H1 (cell line): ENCODE results near the gene NPFFR2. TPM values are rescaled to one million over a fixed set of nuclear protein-coding genes. Genes with fewer than 3 reads are reported as not detected.

Experiments used
- CHD7 ChIP-seq: fragments of 300-600 bp; sonication (generic); IDR thresholded peaks from 2 replicates; pipeline ENCODE4 v1.7.1; 2012; ENCODE audit warnings: low read length, moderate library complexity, mild to moderate bottlenecking, inconsistent platforms; ENCODE audit not compliant: insufficient replicate concordance
- CREB1 ChIP-seq: IDR thresholded peaks from 2 replicates; pipeline ENCODE4 v1.6.1; 2012; ENCODE audit warnings: inconsistent platforms
- EZH2 ChIP-seq: fragments of 200-600 bp; sonication (generic); IDR thresholded peaks from 2 replicates; pipeline ENCODE4 v1.7.1; 2012; ENCODE audit warnings: low read depth, mild to moderate bottlenecking, moderate library complexity, low read length, inconsistent platforms; ENCODE audit not compliant: severe bottlenecking
- HDAC6 ChIP-seq: IDR thresholded peaks from one replicate; pipeline ENCODE4 v1.7.1; 2012; ENCODE audit warnings: low read depth, mild to moderate bottlenecking, inconsistent platforms, low read length, moderate library complexity
- JUN ChIP-seq: IDR thresholded peaks from 2 replicates; pipeline ENCODE4 v1.6.1; 2011; ENCODE audit warnings: low read depth, mild to moderate bottlenecking, improper control_type of control experiment, low read length
- JUND ChIP-seq: IDR thresholded peaks from 2 replicates; pipeline ENCODE4 v1.6.1; 2011; ENCODE audit warnings: mild to moderate bottlenecking, improper control_type of control experiment, low read length
- MAX ChIP-seq: IDR thresholded peaks from 2 replicates; pipeline ENCODE4 v1.6.1; 2012; ENCODE audit warnings: inconsistent platforms
- POLR2A ChIP-seq, 2 experiments: IDR thresholded peaks; 1 replicate in 1 of 2; 2 replicates in 1 of 2; pipeline ENCODE4 v1.6.1; 2011; ENCODE audit warnings: low read depth in 2 of 2, low read length in 2 of 2, mild to moderate bottlenecking in 2 of 2; ENCODE audit errors: control extremely low read depth in 1 of 2
- RBBP5 ChIP-seq: IDR thresholded peaks from 2 replicates; pipeline ENCODE4 v1.7.1; 2012; ENCODE audit warnings: low read depth, mild to moderate bottlenecking, inconsistent platforms, low read length, moderate library complexity, borderline replicate concordance
- TEAD4 ChIP-seq: IDR thresholded peaks from 2 replicates; pipeline ENCODE4 v1.6.1; 2012; ENCODE audit warnings: low read depth, low read length, inconsistent platforms, mixed read lengths
- ZNF274 ChIP-seq: IDR thresholded peaks from 2 replicates; pipeline ENCODE4 v1.7.0; 2012; ENCODE audit warnings: low read length, borderline replicate concordance; ENCODE audit errors: extremely low read depth
- polyA plus RNA-seq, 7 experiments: library from polyadenylated mRNA; depleted of rRNA in 3 of 7; stranded (reverse) in 5 of 7; unstranded in 2 of 7; fragments of >200 nt in 5 of 7; fragments of 200-250 nt in 2 of 7; gene quantifications; 1 replicate in 5 of 7; 2 replicates in 1 of 7; 4 replicates in 1 of 7; pipeline versions ENCODE4 v1.2.1 to v1.2.3, GENCODE V29; 2011 to 2013; ENCODE audit warnings: missing spikeins in 2 of 7, mixed read lengths in 2 of 7
- total RNA-seq: library from RNA; stranded (reverse); fragmentation: NEBNext Ultra II Directional; extraction: Animal tissue kit (Norgen Biotek cat#: 25700); gene quantifications from 2 replicates; pipeline ENCODE4 v1.2.1, GENCODE V29; 2021

NPFFR2 gene
- total and polyA plus RNA-seq, 2 of the 8 experiments (the other 6 are each of a cell fraction or from before 2014, with no cell fraction given) = 0.26 to 0.53 TPM

DNA sequence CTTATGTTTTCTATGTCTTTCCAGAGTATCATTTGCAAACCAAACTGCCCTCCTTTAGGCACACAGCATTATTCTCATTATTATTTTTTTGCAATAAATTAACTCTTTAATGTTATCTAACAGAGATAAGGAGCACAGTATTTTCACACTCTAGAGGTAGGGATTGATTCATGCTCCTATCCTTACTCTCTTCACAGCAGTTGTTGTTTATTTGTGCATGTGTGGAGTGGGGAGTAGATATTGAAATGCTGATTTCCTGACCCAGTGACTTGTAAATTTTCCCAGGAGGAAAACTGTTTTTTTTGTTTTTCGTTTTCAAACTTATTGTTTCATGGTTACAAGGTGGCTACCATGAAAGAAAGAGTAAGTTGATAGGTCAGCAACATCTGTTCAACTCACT, 140.0 kb downstream of the NPFFR2 start (continued):
- TF ChIP-seq CHD7 = no peak
- no peak for TF ChIP-seq RBBP5
- TF ChIP-seq ZNF274 = no peak
- TF ChIP-seq TEAD4 = no peak
- no peak for TF ChIP-seq JUN
- TF ChIP-seq HDAC6 = no peak
- TF ChIP-seq JUND = no peak
- no peak for TF ChIP-seq EZH2
- no peak for TF ChIP-seq POLR2A (IDR thresholded peaks at IDR 0.05; ENCODE audit: control extremely low read depth in 1 of 2, low read depth in 2 of 2, low read length in 2 of 2)
- no peak for TF ChIP-seq MAX
- no peak for TF ChIP-seq CREB1
